ENCODE measurements around the gene NRIP1. TPM values are rescaled to one million over a fixed set of nuclear protein-coding genes. Genes with fewer than 3 reads are reported as not detected.

Gene NRIP1
- total RNA-seq, 2 donors from 2014 or later: 27.3 to 40.5 TPM

DNA sequence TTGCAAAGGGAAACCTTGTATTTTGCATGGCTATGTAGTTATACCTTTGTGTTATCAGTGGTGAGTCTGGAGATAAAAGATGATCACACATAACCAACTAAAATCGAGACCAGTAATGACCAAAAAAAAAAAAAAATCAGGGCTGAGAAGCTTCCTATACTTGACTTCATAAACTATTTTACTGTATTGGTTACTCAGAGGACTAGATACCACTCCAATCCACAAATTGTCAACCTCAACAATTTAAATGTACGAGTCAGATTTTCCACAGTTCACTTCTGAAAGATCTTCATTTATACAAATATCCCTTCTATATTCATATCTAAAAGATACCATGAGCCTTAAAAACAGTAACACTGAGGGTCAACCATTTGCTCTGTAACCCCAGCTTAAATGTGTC is 71.7 kb downstream of the NRIP1 start:
- intact Hi-C loops (cut with DNase I): no loop called here
- DNase-seq (ENCODE audit: low spot score): no peak

GRCh38 chr21:14991957-14992356 is 72.8 kb downstream of the NRIP1 start:
- intact Hi-C loops (cut with DNase I): no loop called here
- no peak for DNase-seq (ENCODE audit: low spot score)

GRCh38 chr21:14989359-14989758 is 75.4 kb downstream of the NRIP1 start:
- intact Hi-C loops (cut with DNase I): no loop called here
- no peak for DNase-seq (ENCODE audit: low spot score)

DNA sequence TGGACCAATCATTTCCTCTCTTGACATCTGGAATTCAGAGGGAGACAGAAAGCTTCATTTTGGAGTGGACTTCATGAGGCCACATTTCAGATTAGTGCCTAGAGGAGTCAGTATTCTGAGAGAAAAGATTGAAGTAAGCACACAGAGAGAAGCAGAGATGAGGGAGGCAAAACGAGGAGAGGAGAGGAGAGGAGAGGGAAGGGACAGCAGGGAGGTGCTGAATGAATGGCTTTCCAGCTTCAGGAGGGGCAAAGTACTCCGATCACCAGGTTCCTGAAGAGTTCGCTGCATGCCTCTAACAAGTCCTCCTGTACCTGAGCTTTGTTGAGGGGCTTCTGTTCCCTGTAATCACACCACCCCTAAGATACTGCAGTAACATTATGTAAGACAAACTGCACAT is 76.0 kb downstream of the NRIP1 start:
- no peak for DNase-seq (ENCODE audit: low spot score)
- intact Hi-C loops (cut with DNase I): no loop called here

DNA sequence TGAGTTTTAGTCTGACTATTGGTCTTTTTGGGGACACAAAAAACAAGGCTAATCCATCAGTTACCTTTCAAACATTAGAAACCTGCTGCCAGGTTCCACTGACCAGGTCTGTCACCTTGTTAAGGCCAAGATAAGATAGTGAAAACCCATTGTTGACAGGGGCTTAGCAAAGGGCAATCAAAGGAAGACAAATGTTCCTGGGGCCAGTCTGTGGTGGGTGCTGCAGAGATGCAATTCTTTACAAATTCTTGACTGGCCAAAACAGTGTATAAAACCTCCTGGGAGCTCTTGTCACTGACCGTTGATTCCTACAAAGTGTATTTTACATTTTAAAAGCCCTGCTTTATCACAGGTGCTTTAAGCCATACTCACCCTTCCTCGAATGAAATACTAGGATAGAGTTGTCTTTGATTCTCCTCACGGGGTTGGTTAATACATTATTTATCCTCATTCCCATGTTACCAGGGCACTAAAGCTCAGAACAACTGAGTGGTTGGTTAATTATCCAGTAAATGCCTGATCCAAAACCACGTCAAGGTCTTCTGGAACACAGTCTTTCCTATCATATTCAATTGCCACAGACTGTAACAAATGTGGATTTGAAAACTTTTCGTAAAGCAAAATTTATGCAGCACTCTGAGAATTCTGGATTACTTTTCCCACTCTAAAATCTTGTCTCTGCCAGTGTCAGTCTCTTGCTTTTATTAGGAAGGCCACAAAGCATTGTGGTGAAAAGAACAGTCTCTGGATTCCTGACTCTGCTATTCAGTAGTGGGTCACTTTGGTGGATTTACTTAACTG is 77.2 kb downstream of the NRIP1 start:
- no peak for DNase-seq (ENCODE audit: low spot score)
- intact Hi-C loops (cut with DNase I): no loop called here

- DNase-seq (ENCODE audit: low spot score): no peak
- intact Hi-C loops (cut with DNase I): no loop called here
Observed at GRCh38 chr21:14985306-14985705, 79.5 kb downstream of the NRIP1 start.

GRCh38 chr21:14982336-14982735 is 82.5 kb downstream of the NRIP1 start:
- no peak for DNase-seq (ENCODE audit: low spot score)
- intact Hi-C loops (cut with DNase I): no loop called here

DNA sequence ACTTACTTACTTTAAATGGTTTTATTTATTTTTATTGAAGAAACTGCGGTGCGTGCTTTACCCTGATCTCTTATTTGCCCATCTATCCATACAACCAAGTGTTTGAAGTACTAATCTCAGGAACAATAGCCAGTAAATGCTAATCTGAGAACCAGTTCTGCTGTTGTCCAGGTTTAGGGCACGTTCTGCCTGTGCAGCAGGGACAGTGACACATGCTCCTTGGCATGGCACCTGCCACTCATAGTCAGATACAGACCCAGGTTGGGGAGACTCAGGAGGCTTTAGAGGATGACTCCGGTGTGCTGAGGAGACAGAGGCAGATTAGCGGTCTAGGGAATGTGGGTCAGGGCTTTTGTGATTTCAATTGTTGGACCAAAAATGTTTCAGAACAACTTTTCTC is 83.6 kb downstream of the NRIP1 start:
- intact Hi-C loops (cut with DNase I): no loop called here
- DNase-seq (ENCODE audit: low spot score): no peak

DNA sequence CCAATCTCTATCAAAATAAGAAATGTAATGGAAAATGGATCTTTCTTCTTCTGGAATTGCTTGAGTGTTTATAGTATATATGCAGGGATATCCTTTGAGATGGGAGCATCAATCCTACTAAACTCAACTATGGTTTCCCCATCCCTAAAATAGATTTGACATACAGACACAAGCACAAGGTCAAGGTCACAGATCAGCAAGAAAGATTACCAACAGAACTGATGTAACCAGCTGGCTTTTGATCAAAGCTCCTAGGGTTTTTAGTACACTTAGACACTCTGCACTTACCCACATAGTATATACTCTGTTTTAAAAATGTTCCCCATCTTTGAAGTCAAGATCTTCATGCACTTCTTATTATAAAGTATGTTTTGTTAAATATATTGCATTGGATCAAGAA is 85.5 kb downstream of the NRIP1 start:
- DNase-seq (ENCODE audit: low spot score): no peak
- intact Hi-C loops (cut with DNase I): no loop called here

- no peak for DNase-seq (ENCODE audit: low spot score)
- intact Hi-C loops (cut with DNase I): no loop called here
Observed at GRCh38 chr21:14977814-14978213, 87.0 kb downstream of the NRIP1 start.

DNA sequence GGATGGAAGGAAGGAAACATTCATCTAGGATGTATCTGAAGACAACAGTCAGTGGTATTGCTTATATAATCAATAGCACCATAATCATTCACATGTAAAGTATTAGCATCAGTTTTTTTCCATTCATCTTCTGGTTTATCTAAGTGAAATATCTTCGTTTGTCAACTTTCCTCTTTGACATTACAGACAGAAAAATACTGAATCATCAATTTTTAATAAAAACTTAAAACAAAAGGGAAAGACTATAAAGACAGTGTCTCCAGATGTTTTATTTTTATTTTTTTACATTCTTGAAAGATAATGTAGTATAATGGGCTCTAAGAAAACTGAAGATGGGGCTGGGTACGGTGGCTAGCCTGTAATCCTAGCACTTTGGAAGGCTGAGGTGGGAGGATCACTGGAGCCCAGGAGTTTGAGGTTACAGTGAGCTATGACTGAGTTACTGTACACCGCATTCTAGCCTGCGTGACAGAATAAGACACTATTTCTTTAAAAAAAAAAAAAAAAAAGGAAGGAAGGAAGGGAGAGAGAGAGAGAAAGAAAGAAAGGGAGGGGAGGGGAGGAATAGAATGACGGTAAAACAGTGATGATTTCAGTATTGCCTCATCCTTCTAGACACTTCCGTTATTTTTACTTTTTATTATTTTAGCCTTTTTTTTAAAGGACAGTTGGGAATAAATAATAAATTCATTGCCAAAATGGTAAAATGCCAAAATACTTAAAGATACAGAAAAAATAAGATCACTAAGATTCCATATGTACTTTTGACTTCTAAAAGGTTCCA is 89.5 kb downstream of the NRIP1 start:
- intact Hi-C loops (cut with DNase I): no loop called here
- no peak for DNase-seq (ENCODE audit: low spot score)

- intact Hi-C loops (cut with DNase I): no loop called here
- DNase-seq (ENCODE audit: low spot score): no peak
Observed at GRCh38 chr21:14972678-14973077, 92.1 kb downstream of the NRIP1 start.

- DNase-seq (ENCODE audit: low spot score): no peak
- intact Hi-C loops (cut with DNase I): no loop called here
Observed at GRCh38 chr21:14968821-14969220, 96.0 kb downstream of the NRIP1 start.

GRCh38 chr21:14968029-14968428 is 96.8 kb downstream of the NRIP1 start:
- intact Hi-C loops (cut with DNase I): no loop called here
- no peak for DNase-seq (ENCODE audit: low spot score)

DNA sequence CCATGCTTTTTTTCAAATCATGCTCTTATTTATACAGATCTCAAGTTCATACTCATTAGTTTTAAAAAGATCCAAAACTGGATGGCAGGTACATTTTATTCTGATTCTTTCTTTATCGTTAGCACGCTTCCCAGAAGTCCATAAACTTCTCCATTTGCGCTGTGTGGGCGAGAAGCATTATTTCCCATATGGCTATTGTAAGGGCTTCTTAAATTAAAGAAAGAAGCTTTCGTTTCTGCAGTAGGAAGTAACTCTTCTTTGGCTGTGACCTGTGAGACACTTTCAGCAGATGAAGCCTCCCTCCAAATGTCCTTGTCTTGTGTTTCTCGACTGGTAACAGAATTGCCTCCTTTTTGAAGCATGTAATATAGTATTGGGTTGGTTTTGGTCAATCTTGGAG is 100.2 kb downstream of the NRIP1 start:
- DNase-seq (ENCODE audit: low spot score): no peak
- intact Hi-C loops (cut with DNase I): no loop called here

DNA sequence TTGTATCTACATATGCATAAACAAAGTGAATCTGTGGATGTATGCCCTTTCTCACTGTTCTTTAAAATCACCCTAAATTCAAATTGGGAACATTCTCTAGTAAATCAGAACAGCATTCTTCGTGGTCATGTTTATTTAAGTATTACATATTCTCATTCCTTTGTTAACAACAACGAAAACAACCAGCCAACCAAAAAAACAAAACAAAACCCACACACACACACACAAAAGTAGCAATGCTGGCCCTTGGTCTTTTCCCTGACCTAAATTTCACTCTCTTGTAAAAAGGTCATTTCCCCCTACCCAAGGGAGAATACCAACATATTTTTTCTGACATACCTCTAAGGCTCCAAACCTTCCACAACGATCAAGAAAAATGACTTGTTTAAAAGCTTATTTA is 102.6 kb downstream of the NRIP1 start:
- intact Hi-C loops (cut with DNase I): no loop called here
- DNase-seq (ENCODE audit: low spot score): no peak

GRCh38 chr21:14961502-14961901 is 103.3 kb downstream of the NRIP1 start:
- intact Hi-C loops (cut with DNase I): no loop called here
- no peak for DNase-seq (ENCODE audit: low spot score)

GRCh38 chr21:14959343-14959742 is 105.5 kb downstream of the NRIP1 start:
- DNase-seq (ENCODE audit: low spot score): no peak
- intact Hi-C loops (cut with DNase I): no loop called here

GRCh38 chr21:14957836-14958235 is 107.0 kb downstream of the NRIP1 start:
- intact Hi-C loops (cut with DNase I): no loop called here
- no peak for DNase-seq (ENCODE audit: low spot score)

- intact Hi-C loops (cut with DNase I): no loop called here
- DNase-seq (ENCODE audit: low spot score): no peak
Observed at GRCh38 chr21:14956807-14957206, 108.0 kb downstream of the NRIP1 start.

DNA sequence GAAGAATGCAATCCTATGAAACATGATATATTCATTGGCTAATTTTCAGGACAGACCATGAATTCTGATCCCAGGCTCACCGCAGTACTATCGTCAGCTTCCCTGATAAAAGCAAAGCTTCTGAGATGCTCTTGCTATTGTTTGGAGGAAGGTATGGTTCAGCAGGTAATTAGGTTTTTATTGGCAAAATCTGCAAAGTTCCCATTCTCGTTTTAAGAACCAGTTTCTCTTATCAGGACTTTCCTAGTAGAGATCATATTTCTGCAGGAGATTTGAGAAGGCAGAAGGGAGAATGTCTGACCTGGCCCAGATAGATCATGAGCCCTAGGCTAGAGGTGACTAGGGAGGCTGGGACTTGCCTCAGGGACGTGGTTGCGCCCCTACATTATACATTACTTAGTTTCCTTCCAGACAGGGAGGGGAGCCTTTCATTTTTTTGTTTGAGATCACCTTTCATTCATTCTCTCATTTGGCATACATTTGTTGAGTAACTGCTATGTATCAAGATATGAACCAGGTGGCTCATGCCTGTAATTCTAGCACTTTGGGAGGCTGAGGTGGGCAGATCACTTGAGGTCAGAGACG is 108.8 kb downstream of the NRIP1 start:
- intact Hi-C loops (cut with DNase I): no loop called here

More for the DNA sequence above, 108.8 kb downstream of the NRIP1 start:
- no peak for DNase-seq (ENCODE audit: low spot score)

All from posterior vena cava (tissue), 2 donors.